IPS-15b (cell line): ENCODE results near the gene GP2.
"Not testable (repeated sequence)": the region's sequence is repeated elsewhere in the genome, so short reads cannot be mapped to it uniquely, and the experiment has no call there.

Experiments used
- H3K27me3 ChIP-seq: one replicate; pipeline ENCODE4 v1.6.1; 2013; ENCODE audit warnings: low read length; ENCODE audit not compliant: control insufficient read depth, insufficient read depth
- H3K36me3 ChIP-seq: one replicate; pipeline ENCODE4 v1.6.1; 2013; ENCODE audit warnings: low read length; ENCODE audit not compliant: control insufficient read depth, insufficient read depth
- H3K4me1 ChIP-seq: one replicate; pipeline ENCODE4 v1.6.1; 2013; ENCODE audit warnings: mild to moderate bottlenecking, low read length; ENCODE audit not compliant: control insufficient read depth, insufficient read depth
- H3K4me3 ChIP-seq: one replicate; pipeline ENCODE4 v1.5.1; 2013; ENCODE audit warnings: low read depth, low read length
- H3K9ac ChIP-seq: one replicate; pipeline ENCODE4 v1.6.1; 2013; ENCODE audit warnings: low read depth, mild to moderate bottlenecking, low read length
- H3K9me3 ChIP-seq: one replicate; pipeline ENCODE4 v1.6.1; 2013; ENCODE audit warnings: mild to moderate bottlenecking, low read length; ENCODE audit not compliant: control insufficient read depth, insufficient read depth

Gene GP2

DNA sequence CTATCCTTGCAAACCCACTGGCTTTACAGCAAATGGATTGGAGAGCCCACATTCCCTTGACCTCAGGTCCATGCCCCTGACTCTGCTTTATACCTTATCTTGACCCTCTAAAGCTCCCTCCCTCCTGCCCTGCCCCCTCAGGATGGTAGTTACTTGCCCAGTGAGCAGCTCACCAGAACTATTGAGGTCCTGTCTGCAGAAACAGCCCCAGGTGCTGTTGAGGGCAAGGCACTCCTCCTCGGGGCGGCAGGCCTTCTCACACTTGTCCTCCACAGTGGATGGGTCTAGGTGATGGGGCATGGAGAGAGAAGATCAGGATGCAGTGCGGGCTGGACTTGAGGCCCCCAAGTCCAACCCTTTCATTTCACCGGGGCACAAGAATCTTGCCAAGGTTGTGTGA lies 4.6 kb downstream of the GP2 start:
- H3K4me3 ChIP-seq, result no peak overlapping the region
- no peaks in the 10 kb centered on the region for H3K9me3 ChIP-seq
- H3K27me3 ChIP-seq, result no peaks in the 10 kb centered on the region
- no peak overlapping the region for H3K9ac ChIP-seq
- H3K4me1 ChIP-seq, result no peaks in the 10 kb centered on the region
- H3K36me3 ChIP-seq, result no peaks in the 10 kb centered on the region

DNA sequence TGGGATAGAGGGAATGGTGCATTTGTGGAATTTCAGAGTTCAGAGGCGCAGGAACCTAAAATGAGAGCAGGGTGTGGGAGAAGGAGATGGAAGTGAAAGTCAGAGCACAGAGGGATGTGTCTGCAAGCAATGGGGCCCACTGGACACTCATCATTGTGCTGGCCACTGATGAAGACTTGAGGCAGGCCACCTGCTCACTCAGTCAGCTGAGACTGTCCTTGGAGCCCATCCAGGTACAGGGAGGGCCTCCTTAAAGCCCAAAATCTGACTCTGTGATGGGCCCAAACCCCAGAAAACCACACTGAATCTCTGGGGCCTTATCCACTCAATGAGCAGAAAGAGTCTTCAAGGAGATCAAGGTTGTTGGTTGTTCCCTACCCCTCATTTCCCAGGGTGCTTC lies 5.6 kb downstream of the GP2 start:
- Histone ChIP-seq H3K4me1 (no peaks in the 10 kb centered on the region), H3K9ac (no peak overlapping the region), H3K9me3 (no peaks in the 10 kb centered on the region), H3K4me3 (no peak overlapping the region), H3K27me3 (no peaks in the 10 kb centered on the region), H3K36me3 (no peaks in the 10 kb centered on the region)

DNA sequence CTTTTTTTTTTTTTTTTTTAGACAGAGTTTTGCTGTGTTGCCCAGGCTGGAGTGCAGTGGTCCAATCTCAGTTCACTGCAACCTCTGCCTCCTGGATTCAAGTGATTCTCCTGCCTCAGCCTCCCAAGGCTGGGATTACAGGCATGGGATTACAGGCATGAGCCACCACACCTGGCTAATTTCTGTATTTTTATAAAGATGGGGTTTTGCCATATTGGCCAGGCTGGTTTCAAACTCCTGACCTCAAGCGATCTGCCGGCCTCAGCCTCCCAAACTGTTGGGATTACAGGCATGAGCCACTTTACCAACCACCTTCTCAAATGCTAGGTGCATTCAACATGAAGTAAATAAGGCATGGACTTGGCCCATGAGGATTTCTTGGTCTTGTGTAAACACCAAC lies 6.3 kb downstream of the GP2 start:
- H3K4me3 ChIP-seq, H3K27me3 ChIP-seq, H3K9me3 ChIP-seq, H3K36me3 ChIP-seq, H3K4me1 ChIP-seq, H3K9ac ChIP-seq: not testable (repeated sequence)

DNA sequence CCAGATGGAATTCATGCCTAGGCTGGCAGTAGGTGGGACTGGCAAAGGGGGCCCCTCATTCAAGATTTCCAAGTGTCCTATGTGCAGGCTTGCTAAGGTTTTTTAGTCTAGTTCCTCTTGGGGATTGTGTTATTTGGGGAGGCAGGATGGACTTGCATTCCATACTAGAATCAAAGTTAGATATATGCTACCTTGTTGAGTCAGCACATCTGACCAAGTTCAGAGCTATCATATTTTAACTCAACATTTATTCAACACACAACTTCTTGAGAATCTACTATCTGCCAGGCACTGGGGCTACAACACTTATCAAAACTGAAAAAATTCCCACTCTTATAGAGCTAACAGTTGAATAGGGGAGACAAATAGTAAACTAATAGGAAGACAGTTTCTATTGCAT lies 6.7 kb downstream of the GP2 start:
- no peak overlapping the region for H3K4me3 ChIP-seq
- H3K27me3 ChIP-seq, result no peaks in the 10 kb centered on the region
- H3K9ac ChIP-seq, result no peak overlapping the region
- H3K4me1 ChIP-seq, result no peaks in the 10 kb centered on the region
- no peaks in the 10 kb centered on the region for H3K36me3 ChIP-seq
- H3K9me3 ChIP-seq, result no peaks in the 10 kb centered on the region

DNA sequence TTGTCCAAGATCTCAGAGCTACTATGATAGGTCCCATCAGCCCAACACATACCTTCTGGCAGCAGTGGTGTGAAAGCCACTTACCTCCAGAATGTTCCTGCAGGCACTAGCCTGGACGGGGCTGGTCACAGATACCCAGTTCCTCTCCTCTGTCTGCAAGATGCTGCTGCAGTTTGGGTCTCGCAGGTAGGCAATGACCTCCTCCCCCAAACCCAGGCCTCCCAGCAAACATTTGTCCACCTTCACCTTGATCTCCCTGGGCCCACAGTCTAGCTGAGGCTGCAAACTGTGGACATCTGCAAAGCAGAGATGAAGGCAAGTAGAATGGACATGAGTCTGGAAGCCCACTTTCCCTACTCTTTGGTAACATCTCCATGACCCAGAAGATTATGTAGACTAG lies 7.1 kb downstream of the GP2 start:
- no peaks in the 10 kb centered on the region for H3K4me1 ChIP-seq
- no peak overlapping the region for H3K9ac ChIP-seq
- no peak overlapping the region for H3K4me3 ChIP-seq
- H3K9me3 ChIP-seq, result no peaks in the 10 kb centered on the region
- no peaks in the 10 kb centered on the region for H3K27me3 ChIP-seq
- no peaks in the 10 kb centered on the region for H3K36me3 ChIP-seq

DNA sequence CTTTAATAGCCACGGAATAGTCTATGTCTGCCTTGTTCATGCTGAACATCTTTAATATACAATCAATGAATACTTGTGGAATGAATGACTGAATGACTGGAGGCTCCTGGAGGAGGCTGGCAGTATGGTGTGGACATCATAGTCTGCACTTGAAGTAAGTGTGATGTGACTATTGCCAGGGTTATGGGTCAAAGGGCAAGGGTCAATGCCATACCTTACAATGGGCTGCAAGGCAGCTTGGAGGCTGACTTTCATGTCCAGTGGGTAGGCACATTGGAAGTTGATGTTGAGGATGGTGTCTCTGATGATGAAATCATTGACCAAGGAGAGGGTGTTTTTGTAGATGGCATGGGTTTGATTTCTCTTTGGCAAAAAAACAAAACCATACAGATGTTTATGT lies 7.9 kb downstream of the GP2 start:
- Histone ChIP-seq H3K27me3 (no peaks in the 10 kb centered on the region), H3K36me3 (no peaks in the 10 kb centered on the region), H3K4me3 (no peak overlapping the region), H3K9me3 (no peaks in the 10 kb centered on the region), H3K4me1 (no peaks in the 10 kb centered on the region), H3K9ac (no peak overlapping the region)

DNA sequence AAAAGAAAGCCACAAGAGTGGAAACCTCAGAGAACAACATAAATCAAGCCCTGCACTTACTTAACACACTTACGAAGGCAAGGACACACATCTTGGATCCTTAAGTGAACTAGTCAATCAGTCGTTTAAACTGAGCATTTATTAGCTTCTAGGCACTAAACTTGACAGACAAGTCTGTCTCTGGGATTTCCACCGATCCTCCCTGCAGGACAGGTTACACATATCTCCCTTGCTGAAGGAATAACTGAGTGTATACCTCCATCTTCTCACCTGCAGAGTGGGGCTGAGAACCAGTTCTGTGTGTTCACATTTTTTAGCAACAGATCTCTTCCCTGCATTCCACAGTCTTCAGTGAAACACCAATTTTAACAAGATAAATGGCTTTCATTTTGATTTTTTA lies 8.9 kb downstream of the GP2 start:
- Histone ChIP-seq H3K9ac (no peak overlapping the region), H3K4me3 (no peak overlapping the region), H3K36me3 (no peaks in the 10 kb centered on the region), H3K9me3 (no peaks in the 10 kb centered on the region), H3K27me3 (no peaks in the 10 kb centered on the region), H3K4me1 (no peaks in the 10 kb centered on the region)

DNA sequence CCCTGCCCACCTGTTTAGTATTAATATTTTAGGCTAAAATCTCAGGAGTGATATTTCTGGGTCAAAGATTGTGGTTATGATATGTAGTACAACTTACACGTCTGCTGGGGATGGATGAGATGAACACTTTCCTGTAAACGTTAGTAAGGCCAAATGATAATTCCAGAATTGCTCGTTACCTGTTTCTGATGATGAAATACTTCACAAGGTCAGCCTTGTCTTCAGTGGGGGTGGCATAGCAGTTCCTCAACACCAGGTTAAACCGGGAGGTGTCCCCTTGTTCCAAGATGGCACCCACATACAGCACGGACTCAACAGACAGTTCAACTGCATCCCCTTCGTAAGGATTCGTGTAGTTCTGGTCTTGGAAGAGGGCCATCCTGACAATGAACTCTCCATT lies 9.3 kb downstream of the GP2 start:
- no peak overlapping the region for H3K9ac ChIP-seq
- no peaks in the 10 kb centered on the region for H3K9me3 ChIP-seq
- no peak overlapping the region for H3K4me3 ChIP-seq
- H3K4me1 ChIP-seq, result no peaks in the 10 kb centered on the region
- no peaks in the 10 kb centered on the region for H3K27me3 ChIP-seq
- H3K36me3 ChIP-seq, result no peaks in the 10 kb centered on the region

DNA sequence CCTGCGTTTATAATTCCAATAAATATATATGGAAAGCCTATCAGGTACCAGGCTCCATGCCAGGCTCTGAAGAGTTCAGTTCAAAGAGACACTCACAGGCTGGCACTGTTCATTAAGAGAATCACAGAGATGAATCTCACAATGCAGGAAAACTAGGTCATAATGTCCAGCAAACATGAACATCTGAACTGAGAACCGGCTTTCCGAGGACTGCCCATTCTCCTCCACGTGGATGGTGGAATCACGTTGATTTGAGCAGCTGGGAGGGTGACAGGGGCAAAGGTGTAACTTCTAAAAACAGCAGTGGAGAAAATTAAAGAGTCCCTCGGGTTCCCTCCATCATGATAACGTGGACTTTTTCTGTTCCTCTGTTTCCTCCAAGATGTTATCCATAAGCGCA lies 10.2 kb downstream of the GP2 start:
- H3K27me3 ChIP-seq, result no peaks in the 10 kb centered on the region
- no peaks in the 10 kb centered on the region for H3K4me1 ChIP-seq
- no peaks in the 10 kb centered on the region for H3K9me3 ChIP-seq
- H3K9ac ChIP-seq, result no peak overlapping the region
- no peaks in the 10 kb centered on the region for H3K36me3 ChIP-seq
- no peak overlapping the region for H3K4me3 ChIP-seq

DNA sequence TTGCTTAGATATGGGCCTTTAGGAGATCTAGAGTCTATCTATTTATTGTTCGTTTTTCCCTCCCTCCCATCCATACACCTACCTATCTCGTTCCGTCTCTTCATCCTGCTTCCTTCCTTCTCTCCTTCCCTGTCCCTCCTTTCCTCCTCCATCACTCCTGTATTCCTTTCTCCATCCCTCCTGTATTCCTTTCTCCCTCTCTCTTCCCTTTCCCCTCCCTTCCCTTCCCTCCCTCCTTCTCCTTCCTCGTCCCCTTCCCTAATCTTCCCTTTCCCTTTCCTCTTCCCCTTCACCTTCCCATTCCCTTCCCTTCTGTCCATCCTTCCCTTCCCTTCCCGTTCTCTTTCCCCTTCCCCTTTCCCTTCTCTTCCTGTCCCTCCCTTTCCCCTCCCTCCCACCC lies 10.6 kb downstream of the GP2 start:
- no peak overlapping the region for H3K4me3 ChIP-seq
- H3K27me3 ChIP-seq, result no peaks in the 10 kb centered on the region
- no peak overlapping the region for H3K9ac ChIP-seq
- no peaks in the 10 kb centered on the region for H3K36me3 ChIP-seq
- H3K9me3 ChIP-seq, result no peaks in the 10 kb centered on the region
- no peaks in the 10 kb centered on the region for H3K4me1 ChIP-seq

DNA sequence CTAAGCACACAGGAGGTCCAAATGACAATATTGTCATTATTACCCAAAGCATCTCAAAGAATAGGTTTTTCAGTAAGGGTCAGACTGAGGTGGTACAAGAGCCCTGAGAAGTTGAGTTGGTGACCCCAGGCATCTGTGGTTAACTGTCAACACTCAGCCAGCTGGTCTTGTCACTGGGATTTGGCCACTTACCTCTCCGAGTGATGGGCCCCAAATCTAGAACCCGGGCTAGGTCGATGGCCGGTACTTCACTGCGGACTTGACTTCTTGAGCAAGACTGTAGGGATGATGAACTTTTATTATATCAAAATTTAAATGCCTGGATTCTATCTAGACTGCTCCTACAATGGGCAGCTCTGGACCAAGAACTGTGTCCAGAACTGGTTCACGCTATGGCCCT lies 11.5 kb downstream of the GP2 start:
- no peaks in the 10 kb centered on the region for H3K9me3 ChIP-seq
- no peak overlapping the region for H3K9ac ChIP-seq
- no peaks in the 10 kb centered on the region for H3K4me1 ChIP-seq
- H3K4me3 ChIP-seq, result no peak overlapping the region
- no peaks in the 10 kb centered on the region for H3K36me3 ChIP-seq
- H3K27me3 ChIP-seq, result no peaks in the 10 kb centered on the region

DNA sequence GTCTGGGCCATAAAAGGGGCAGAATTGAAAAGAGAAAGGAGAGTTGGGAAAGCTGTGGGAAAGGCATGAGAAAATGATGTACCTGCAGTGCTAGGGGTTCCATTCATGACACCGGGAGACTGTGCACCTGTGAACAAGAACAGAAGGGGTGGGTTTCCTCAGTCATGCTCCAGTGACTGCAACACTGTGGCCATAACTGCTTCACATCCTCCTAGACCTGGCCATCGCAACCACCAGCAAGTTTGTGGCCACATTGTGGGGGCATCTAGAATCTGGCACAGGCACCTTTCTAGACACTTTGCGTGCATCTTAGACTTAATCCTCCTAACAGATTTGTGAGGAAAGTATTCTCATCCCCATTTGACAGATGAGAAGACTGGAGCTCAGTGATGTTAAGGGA lies 12.7 kb downstream of the GP2 start:
- no peaks in the 10 kb centered on the region for H3K4me1 ChIP-seq
- no peak overlapping the region for H3K9ac ChIP-seq
- no peak overlapping the region for H3K4me3 ChIP-seq
- H3K9me3 ChIP-seq, result no peaks in the 10 kb centered on the region
- no peaks in the 10 kb centered on the region for H3K36me3 ChIP-seq
- no peaks in the 10 kb centered on the region for H3K27me3 ChIP-seq

DNA sequence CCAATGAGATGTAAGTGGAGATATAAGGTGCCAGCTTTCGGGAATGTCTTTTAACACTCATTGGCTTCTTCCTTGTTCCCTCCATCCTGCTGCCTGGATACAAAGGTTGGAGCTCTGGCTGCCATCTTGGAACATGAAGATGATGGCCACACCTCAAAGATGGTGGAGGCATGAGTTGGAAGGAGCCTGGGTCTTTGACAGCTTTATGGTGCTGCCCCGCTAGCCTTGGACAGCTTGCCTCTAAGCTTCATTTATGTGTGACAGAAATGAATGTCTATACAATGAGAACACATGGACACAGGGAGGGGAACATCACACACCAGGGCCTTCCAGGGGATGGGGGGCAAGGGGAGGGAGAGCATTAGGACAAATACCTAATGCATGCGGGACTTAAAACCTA lies 13.6 kb downstream of the GP2 start:
- no peaks in the 10 kb centered on the region for H3K36me3 ChIP-seq
- H3K9ac ChIP-seq, result no peak overlapping the region
- no peaks in the 10 kb centered on the region for H3K4me1 ChIP-seq

More for the DNA sequence above, 13.6 kb downstream of the GP2 start:
- no peaks in the 10 kb centered on the region for H3K27me3 ChIP-seq
- no peaks in the 10 kb centered on the region for H3K9me3 ChIP-seq
- H3K4me3 ChIP-seq, result no peak overlapping the region
